ENCODE measurements around the gene DES. TPM values are rescaled to one million over a fixed set of nuclear protein-coding genes. Genes with fewer than 3 reads are reported as not detected.
A peak's percentile ranks its signal among the peaks of the same experiment; 100 is the strongest.
"Not testable (repeated sequence)": the region's sequence is repeated elsewhere in the genome, so short reads cannot be mapped to it uniquely, and the experiment has no call there.

Gene DES
- total and polyA plus RNA-seq, 4 donors = 22.5 to 314 (median 213) TPM

DNA sequence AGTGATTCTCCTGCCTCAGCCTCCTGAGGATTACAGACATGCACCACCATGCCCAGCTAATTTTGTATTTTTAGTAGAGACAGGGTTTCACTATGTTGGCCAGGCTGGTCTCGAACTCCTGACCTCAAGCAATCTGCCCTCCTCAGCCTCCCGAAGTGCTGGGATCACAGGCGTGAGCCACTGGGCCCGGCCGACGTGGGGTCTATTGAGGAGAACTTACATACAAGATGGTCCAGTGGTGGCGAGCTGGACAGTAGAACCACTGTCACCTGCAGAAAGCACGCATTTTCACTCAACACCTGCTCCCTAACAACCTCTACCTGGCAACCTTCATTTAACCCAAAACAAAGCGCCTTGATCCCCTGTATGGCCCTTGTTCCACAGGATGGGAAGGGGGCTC, 23.1 kb upstream of the DES start:
- H3K27ac ChIP-seq (ENCODE audit: low read depth in 1 of 2, low read length in 2 of 2); ATAC-seq (ENCODE audit: low FRiP score); H3K27me3 ChIP-seq (ENCODE audit: control insufficient read depth in 1 of 2, insufficient read depth in 2 of 2, low read length in 1 of 2); H3K4me3 ChIP-seq (ENCODE audit: low read length in 2 of 2); H3K9me3 ChIP-seq (ENCODE audit: control insufficient read depth, low read length); H3K36me3 ChIP-seq (ENCODE audit: control insufficient read depth in 1 of 2, insufficient read depth in 2 of 2, low read length in 1 of 2); intact Hi-C loops (cut with DNase I); H3K4me1 ChIP-seq (ENCODE audit: control insufficient read depth in 1 of 2, insufficient read depth in 2 of 2, low read length in 2 of 2): not testable (repeated sequence)
- WGBS, 2 donors = 96% methylated on average over 9 of the region's 9 CpGs
- DNase-seq = peak in 1 of 2 donors; percentile 33

DNA sequence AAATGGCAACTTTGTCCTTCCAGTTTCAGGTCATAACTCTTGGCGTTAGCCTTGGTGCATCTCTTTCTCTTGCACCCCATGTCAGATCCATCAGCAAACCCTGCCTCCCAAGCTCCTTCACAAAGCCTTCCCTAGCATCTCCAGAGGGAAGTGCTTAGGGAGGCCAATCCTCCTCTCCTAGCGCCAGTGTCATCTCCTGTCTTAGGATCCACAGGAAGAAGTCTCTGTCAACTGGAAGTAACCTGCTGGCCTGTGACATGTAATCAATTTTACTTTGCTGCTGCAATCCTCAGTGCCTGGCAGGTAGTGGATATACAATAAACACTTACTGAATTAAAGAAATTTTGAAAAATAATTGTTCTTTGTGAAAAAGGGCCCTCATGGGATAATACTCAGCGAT, 22.6 kb upstream of the DES start:
- H3K4me3 ChIP-seq (ENCODE audit: low read length in 2 of 2) = no peak overlapping the region
- no peaks in the 10 kb centered on the region for H3K4me1 ChIP-seq (ENCODE audit: control insufficient read depth in 1 of 2, insufficient read depth in 2 of 2, low read length in 2 of 2)
- no peak overlapping the region for H3K27ac ChIP-seq (ENCODE audit: low read depth in 1 of 2, low read length in 2 of 2)
- 95% methylated on average over 3 of the region's 3 CpGs for WGBS, 2 donors
- intact Hi-C loops (cut with DNase I) = no loop called here
- H3K9me3 ChIP-seq (ENCODE audit: control insufficient read depth, low read length) = no peaks in the 10 kb centered on the region
- no peaks in the 10 kb centered on the region for H3K36me3 ChIP-seq (ENCODE audit: control insufficient read depth in 1 of 2, insufficient read depth in 2 of 2, low read length in 1 of 2)
- DNase-seq = peak in 1 of 2 donors; percentile 5
- ATAC-seq (ENCODE audit: low FRiP score) = no peak
- H3K27me3 ChIP-seq (ENCODE audit: control insufficient read depth in 1 of 2, insufficient read depth in 2 of 2, low read length in 1 of 2) = no peaks in the 10 kb centered on the region

DNA sequence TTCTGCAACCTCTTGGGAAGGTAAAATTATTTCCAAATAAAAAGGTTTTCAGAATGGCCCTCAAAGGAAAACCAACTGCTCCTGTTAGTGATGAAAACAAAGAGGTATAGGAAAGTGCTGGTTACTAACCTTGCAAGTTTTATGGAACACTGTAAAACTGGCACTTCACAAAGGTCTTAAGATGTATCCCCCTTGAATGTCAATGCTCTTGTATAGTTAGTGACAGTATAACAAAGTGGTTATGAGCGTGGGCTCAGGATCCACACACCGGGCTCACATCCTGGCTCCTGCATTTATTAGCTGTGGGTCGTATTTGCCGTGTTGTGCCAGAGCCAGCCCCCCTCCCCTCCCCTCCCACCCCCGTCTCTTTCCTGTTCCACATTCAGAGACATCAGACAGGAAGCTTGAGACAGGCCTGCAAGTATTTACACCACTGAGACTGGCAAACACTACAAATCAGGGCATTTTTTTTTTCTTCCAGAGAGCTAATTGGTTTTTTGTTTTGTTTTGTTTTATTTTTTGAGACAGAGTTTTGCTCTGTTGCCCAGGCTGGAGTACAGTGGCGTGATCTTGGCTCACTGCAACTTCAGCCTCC, 21.2 kb upstream of the DES start:
- DNase-seq = peak in 1 of 2 donors; percentile 5
- H3K36me3 ChIP-seq (ENCODE audit: control insufficient read depth in 1 of 2, insufficient read depth in 2 of 2, low read length in 1 of 2) = no peaks in the 10 kb centered on the region
- no peaks in the 10 kb centered on the region for H3K4me1 ChIP-seq (ENCODE audit: control insufficient read depth in 1 of 2, insufficient read depth in 2 of 2, low read length in 2 of 2)
- intact Hi-C loops (cut with DNase I) = no loop called here
- H3K27ac ChIP-seq (ENCODE audit: low read depth in 1 of 2, low read length in 2 of 2) = no peak overlapping the region
- H3K4me3 ChIP-seq (ENCODE audit: low read length in 2 of 2) = no peak overlapping the region
- no peaks in the 10 kb centered on the region for H3K27me3 ChIP-seq (ENCODE audit: control insufficient read depth in 1 of 2, insufficient read depth in 2 of 2, low read length in 1 of 2)
- WGBS, 2 donors = 70 to 76% methylated on average over 6 of the region's 6 CpGs
- no peak for ATAC-seq (ENCODE audit: low FRiP score)
- H3K9me3 ChIP-seq (ENCODE audit: control insufficient read depth, low read length) = no peaks in the 10 kb centered on the region

DNA sequence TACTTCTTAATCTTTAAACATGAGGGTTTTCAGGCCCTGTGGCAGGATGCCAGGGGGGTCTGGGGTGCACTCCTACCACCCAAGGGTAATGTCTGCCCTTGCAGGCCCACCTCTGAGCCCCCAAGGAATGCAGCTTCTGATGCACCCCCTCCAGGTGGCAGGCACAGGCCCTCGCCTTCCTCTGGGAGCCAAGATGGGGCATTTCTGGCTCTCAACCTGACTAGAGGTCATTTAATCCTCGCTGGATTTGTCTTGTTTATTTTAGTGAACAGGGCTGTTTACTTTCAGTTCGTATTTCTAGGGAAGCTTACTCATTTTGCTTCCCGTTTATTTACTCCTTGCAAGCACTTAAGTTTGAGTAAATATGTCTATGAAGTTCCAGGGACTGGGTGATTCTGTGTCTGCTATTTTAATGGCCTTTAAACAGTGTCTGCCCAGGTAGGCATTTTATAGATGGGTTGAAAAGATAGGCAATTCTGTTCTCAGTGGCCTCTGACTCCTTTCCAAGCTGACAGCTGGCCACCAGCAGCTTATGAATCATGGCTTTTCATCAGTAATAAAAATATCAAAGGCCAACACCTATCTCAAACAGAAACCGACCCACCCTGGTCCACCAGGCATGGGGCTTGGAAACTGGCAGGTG, 19.3 kb upstream of the DES start:
- Histone ChIP-seq H3K27me3 (ENCODE audit: control insufficient read depth in 1 of 2, insufficient read depth in 2 of 2, low read length in 1 of 2) (no peaks in the 10 kb centered on the region), H3K4me1 (ENCODE audit: control insufficient read depth in 1 of 2, insufficient read depth in 2 of 2, low read length in 2 of 2) (no peaks in the 10 kb centered on the region), H3K27ac (ENCODE audit: low read depth in 1 of 2, low read length in 2 of 2) (no peak overlapping the region), H3K36me3 (ENCODE audit: control insufficient read depth in 1 of 2, insufficient read depth in 2 of 2, low read length in 1 of 2) (no peaks in the 10 kb centered on the region), H3K4me3 (ENCODE audit: low read length in 2 of 2) (no peak overlapping the region), H3K9me3 (ENCODE audit: control insufficient read depth, low read length) (no peaks in the 10 kb centered on the region)
- 66 to 67% methylated on average over 5 of the region's 5 CpGs for WGBS, 2 donors
- intact Hi-C loops (cut with DNase I) = no loop called here
- DNase-seq (peak in 1 of 2 donors; percentile 71), ATAC-seq (ENCODE audit: low FRiP score) (no peak)

DNA sequence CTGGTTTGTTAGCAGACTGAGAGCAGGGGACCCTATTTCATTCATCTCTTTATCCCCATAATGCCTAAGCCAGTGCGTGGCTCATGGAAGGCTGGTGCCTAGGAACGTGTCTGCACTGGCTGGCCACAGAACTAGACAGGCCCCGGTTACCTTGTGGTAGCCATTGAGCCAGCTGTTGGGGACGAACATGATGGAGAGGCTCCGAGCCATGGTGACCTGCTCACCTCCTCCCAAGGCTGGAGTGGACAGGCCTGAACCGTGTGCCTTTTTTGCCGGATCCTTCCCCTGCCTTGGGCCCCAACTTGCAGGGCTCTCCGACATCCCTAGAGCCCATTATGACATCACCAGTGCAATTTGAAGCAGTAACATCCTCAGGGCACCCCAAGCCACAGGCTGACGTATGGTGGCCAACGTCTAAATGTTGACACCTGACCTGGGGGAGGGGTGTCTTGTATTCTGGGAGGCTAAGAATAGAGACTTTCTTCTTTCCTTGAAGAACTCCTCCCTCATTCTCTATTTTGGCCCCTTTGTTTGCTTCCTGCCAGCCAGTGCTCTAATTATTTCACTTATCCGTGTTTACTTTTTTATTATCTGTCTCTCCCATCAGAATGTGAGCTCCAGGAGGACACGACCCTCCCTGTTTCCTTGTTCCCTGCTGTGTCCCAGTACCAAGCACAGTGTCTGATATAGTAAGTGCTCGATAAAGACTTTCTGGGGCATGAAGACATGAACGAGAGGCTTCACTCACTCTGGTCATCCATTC, 18.3 kb upstream of the DES start:
- DNase-seq (peak in 1 of 2 donors; percentile 22), ATAC-seq (ENCODE audit: low FRiP score) (no peak)
- Histone ChIP-seq H3K27ac (ENCODE audit: low read depth in 1 of 2, low read length in 2 of 2) (no peak overlapping the region), H3K27me3 (ENCODE audit: control insufficient read depth in 1 of 2, insufficient read depth in 2 of 2, low read length in 1 of 2) (no peaks in the 10 kb centered on the region), H3K4me1 (ENCODE audit: control insufficient read depth in 1 of 2, insufficient read depth in 2 of 2, low read length in 2 of 2) (no peaks in the 10 kb centered on the region), H3K36me3 (ENCODE audit: control insufficient read depth in 1 of 2, insufficient read depth in 2 of 2, low read length in 1 of 2) (no peaks in the 10 kb centered on the region), H3K9me3 (ENCODE audit: control insufficient read depth, low read length) (no peaks in the 10 kb centered on the region), H3K4me3 (ENCODE audit: low read length in 2 of 2) (no peak overlapping the region)
- 77 to 80% methylated on average over 14 of the region's 14 CpGs for WGBS, 2 donors
- intact Hi-C loops (cut with DNase I) = loop anchor here (10.0 kb wide), 2 partner anchors 55 to 285 kb away; no protein-coding TSS in a partner anchor

DNA sequence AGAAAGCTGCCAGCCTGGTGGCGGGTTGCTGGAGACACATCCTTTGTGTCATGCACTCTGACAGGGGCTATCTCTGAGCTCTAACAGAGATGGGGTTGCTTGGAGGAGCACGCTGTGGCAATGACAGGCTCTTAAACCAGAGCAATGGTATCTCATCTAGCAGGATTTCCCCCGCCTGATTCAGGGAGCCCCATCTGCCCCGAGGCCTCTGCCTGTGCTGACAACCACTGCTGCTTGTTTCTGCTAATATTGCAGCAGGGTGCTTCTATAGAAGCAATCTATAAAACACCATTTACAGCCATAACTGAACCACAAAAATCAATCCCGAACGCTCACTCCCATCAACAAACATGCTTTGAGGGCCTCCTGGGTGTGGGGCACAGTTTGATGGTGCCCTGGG, 17.6 kb upstream of the DES start:
- ATAC-seq (ENCODE audit: low FRiP score) (no peak), DNase-seq (peak in 1 of 2 donors; percentile 12)
- Histone ChIP-seq H3K27ac (ENCODE audit: low read depth in 1 of 2, low read length in 2 of 2) (no peak overlapping the region), H3K36me3 (ENCODE audit: control insufficient read depth in 1 of 2, insufficient read depth in 2 of 2, low read length in 1 of 2) (no peaks in the 10 kb centered on the region), H3K4me3 (ENCODE audit: low read length in 2 of 2) (no peak overlapping the region), H3K9me3 (ENCODE audit: control insufficient read depth, low read length) (no peaks in the 10 kb centered on the region), H3K4me1 (ENCODE audit: control insufficient read depth in 1 of 2, insufficient read depth in 2 of 2, low read length in 2 of 2) (no peaks in the 10 kb centered on the region), H3K27me3 (ENCODE audit: control insufficient read depth in 1 of 2, insufficient read depth in 2 of 2, low read length in 1 of 2) (no peaks in the 10 kb centered on the region)
- intact Hi-C loops (cut with DNase I) = loop anchor here (10.0 kb wide), 2 partner anchors 54 to 284 kb away; no protein-coding TSS in a partner anchor
- 63% methylated on average over 6 of the region's 6 CpGs for WGBS, 2 donors

DNA sequence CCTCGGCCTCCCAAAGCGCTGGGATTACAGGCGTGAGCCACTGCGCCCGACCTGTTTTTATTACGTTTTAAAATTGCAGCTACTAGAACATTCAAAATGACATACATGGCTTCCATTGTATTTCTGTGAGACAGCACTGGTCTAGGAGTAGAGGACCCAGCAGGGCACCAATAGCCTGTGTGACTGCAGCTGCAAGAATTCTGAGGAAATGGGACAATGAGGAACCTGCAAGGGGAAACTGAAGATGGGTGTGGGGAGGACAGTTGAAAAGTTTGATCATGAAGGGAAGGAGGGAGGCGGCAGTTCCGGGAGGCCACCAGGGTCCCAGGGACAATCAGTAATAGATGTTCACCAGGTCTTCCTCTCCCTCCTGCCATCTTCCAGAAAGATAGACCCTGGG, 16.6 kb upstream of the DES start:
- H3K27ac ChIP-seq (ENCODE audit: low read depth in 1 of 2, low read length in 2 of 2) = no peak overlapping the region
- no peaks in the 10 kb centered on the region for H3K27me3 ChIP-seq (ENCODE audit: control insufficient read depth in 1 of 2, insufficient read depth in 2 of 2, low read length in 1 of 2)
- H3K36me3 ChIP-seq (ENCODE audit: control insufficient read depth in 1 of 2, insufficient read depth in 2 of 2, low read length in 1 of 2) = no peaks in the 10 kb centered on the region
- no peaks in the 10 kb centered on the region for H3K9me3 ChIP-seq (ENCODE audit: control insufficient read depth, low read length)
- DNase-seq (peak in 1 of 2 donors; percentile 49), ATAC-seq (ENCODE audit: low FRiP score) (no peak)
- H3K4me1 ChIP-seq (ENCODE audit: control insufficient read depth in 1 of 2, insufficient read depth in 2 of 2, low read length in 2 of 2) = peaks cover 0 to under 1% of the 10 kb centered on the region in 2 donors
- WGBS, 2 donors = 91 to 96% methylated on average over 8 of the region's 8 CpGs
- intact Hi-C loops (cut with DNase I) = loop anchor here (2.0 to 10.0 kb wide), 3 partner anchors 53 to 283 kb away; no protein-coding TSS in a partner anchor
- H3K4me3 ChIP-seq (ENCODE audit: low read length in 2 of 2) = no peak overlapping the region

DNA sequence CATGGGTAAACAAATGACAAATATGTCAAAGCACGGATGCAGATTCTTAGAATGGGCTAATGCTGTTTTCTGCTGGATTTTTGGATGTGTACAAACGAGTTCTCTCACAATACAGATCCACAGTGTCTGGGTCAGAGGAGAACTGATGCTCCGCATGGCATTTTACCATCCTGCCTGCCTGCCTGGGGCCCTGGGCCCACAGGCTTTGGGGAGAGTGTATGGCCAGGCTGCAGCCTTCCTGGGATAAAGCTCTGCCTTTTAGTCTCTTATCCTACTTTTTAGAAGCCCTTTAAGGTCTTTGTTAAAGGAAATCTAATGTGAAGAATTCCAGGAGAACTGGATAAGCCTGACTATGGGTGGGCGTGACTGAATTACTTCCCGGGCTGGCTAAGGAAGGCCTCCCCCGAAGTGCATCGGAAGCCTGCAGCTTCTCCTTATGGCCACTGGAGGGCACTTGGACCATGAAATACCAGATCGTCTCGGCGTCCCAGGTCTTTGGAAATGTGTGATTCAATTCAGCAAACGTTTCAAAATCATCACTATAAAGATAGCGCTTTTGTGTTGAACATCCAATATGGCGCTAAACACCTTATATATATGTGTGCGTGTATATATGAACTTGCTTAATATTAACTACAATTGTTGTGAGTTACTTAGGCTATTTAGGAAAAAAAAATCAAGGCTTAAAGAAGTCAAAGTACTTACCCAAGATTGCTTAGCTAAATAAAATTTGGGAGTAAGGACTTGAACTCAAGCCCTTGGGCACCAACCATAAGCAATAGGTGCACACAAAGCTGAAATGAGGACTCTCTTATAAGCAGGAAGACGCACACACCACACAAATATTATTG, 15.3 kb upstream of the DES start:
- DNase-seq = peak; percentile 78 to 79
- Histone ChIP-seq H3K4me3 (ENCODE audit: low read length in 2 of 2) (no peak overlapping the region), H3K27me3 (ENCODE audit: control insufficient read depth in 1 of 2, insufficient read depth in 2 of 2, low read length in 1 of 2) (no peaks in the 10 kb centered on the region), H3K36me3 (ENCODE audit: control insufficient read depth in 1 of 2, insufficient read depth in 2 of 2, low read length in 1 of 2) (no peaks in the 10 kb centered on the region), H3K9me3 (ENCODE audit: control insufficient read depth, low read length) (no peaks in the 10 kb centered on the region), H3K27ac (ENCODE audit: low read depth in 1 of 2, low read length in 2 of 2) (no peak overlapping the region), H3K4me1 (ENCODE audit: control insufficient read depth in 1 of 2, insufficient read depth in 2 of 2, low read length in 2 of 2) (peaks cover 0 to 2% of the 10 kb centered on the region in 2 donors)
- WGBS, 2 donors = 18% methylated on average over 15 of the region's 15 CpGs
- ATAC-seq (ENCODE audit: low FRiP score) = peak; percentile 76
- intact Hi-C loops (cut with DNase I) = loop anchor here (1.0 to 10.0 kb wide), 4 partner anchors 52 to 282 kb away; no protein-coding TSS in a partner anchor
